SJCRH30 (cell line): ENCODE data around the gene C5AR1. TPM values are rescaled to one million over a fixed set of nuclear protein-coding genes. Genes with fewer than 3 reads are reported as not detected.
"Not testable (repeated sequence)": the region's sequence is repeated elsewhere in the genome, so short reads cannot be mapped to it uniquely, and the experiment has no call there.

Experiments used
- DNase-seq, 2 experiments: peaks; one replicate each; pipeline ENCODE4 v3.0.0-alpha.2; 2015 to 2020
- H3K27ac ChIP-seq: fragments of 250-450 bp; sonication (Bioruptor Pico); 2 replicates; pipeline ENCODE4 v1.5.1; 2020; ENCODE audit warnings: mild to moderate bottlenecking, moderate library complexity
- H3K27me3 ChIP-seq: fragments of 250-450 bp; sonication (Bioruptor Pico); 2 replicates; pipeline ENCODE4 v1.5.1; 2020; ENCODE audit warnings: mild to moderate bottlenecking, moderate library complexity
- H3K36me3 ChIP-seq: fragments of 250-450 bp; sonication (Bioruptor Pico); 2 replicates; pipeline ENCODE4 v1.5.1; 2020; ENCODE audit warnings: mild to moderate bottlenecking, moderate library complexity
- H3K4me1 ChIP-seq: fragments of 250-450 bp; sonication (Bioruptor Pico); 2 replicates; pipeline ENCODE4 v1.5.1; 2020; ENCODE audit warnings: mild to moderate bottlenecking, moderate library complexity
- H3K4me3 ChIP-seq: fragments of 250-450 bp; sonication (Bioruptor Pico); 2 replicates; pipeline ENCODE4 v1.5.1; 2020; ENCODE audit warnings: mild to moderate bottlenecking, moderate library complexity
- H3K9me3 ChIP-seq: fragments of 250-450 bp; sonication (Bioruptor Pico); replicated peaks from 2 replicates; pipeline ENCODE4 v1.5.1; 2020; ENCODE audit warnings: mild to moderate bottlenecking, moderate library complexity
- total RNA-seq: library from RNA; depleted of rRNA; stranded (reverse); fragments of >200 nt; shearing (Covaris generic); gene quantifications from 2 replicates; pipeline ENCODE4 v1.2.3, GENCODE V29; 2014

Gene C5AR1
- total RNA-seq, 1 experiment from 2014 or later, result not detected

DNA sequence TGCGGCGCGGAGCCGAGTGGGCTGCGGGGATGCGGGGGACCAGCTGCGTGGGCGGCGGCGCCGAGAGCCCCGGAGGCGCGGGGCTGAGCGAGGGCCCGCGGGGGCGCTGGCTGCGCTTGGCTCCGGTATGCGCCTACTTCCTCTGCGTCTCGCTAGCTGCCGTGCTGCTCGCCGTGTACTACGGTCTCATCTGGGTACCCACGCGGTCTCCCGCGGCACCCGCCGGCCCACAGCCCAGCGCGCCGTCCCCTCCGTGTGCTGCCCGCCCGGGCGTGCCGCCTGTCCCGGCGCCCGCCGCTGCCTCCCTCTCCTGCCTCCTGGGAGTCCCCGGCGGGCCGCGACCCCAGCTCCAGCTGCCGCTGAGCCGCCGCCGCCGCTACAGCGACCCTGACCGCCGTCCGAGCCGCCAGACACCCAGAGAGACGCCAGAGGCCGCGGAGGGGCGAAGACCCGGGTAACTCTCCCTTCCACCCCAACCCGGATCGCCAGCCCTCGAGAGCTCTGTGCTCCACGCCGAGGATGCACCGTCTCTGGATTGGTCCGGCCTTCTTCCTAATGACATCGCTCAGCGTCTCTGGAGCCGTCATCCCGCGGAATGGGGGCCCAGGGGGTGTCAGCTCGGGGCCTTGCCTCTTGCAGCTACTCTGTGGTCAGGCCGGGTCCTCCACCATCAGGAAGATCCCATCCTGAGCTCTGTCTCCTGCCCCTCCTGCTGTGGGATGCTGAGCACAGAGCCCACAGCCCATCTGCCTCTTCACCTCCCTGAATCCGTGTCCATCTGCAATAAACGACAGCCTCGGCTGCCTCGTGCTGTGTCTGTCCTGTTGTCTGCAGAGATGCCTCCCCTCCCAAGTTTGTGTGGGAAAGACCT, 34.5 kb upstream of the C5AR1 start:
- Histone ChIP-seq H3K27me3 (no peaks in the 10 kb centered on the region), H3K36me3 (no peaks in the 10 kb centered on the region), H3K4me1 (peaks cover 9% of the 10 kb centered on the region; the same call in 1 of the 2 replicates), H3K4me3 (peak overlapping the region; percentile 66), H3K27ac (no peak overlapping the region), H3K9me3 (no peaks in the 10 kb centered on the region)
- DNase-seq, result peak; percentile 29 to 36

DNA sequence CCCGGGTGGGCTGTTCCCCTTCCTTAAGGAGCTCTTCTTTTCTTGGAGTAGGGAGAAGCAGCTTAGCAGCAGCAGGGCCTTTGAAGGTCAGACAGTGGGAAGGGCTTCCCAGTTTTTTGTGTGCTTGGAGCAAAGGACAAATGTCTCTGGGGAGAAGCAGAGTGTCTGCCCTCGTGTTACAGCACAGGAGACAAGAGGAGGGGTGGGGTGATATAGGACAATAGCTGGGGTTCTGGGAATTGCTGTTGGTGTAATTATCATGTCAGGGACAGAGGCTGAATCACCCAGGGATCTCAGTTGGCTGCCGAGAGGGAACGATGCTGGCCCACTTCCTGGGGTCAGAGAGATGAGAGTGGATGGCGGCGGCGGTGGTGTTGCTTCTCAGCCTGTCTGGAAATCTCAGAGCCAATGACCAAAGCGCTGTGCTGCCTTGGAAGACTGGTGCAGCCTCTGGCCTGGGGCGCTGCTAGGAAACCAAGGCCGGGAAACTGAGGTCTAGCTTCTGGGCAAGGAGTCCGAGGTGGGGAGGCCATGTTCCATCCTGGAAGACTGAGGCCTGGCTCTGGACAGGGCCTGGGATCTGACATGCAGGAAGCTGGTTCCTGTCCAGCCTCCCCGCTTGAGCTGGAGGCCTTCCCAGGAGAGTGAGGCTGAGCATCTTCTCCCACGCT, 33.7 kb upstream of the C5AR1 start:
- Histone ChIP-seq H3K9me3 (no peaks in the 10 kb centered on the region), H3K4me1 (peaks cover 9% of the 10 kb centered on the region; the same call in 1 of the 2 replicates), H3K4me3 (peak overlapping the region; percentile 66), H3K36me3 (no peaks in the 10 kb centered on the region), H3K27ac (no peak overlapping the region), H3K27me3 (no peaks in the 10 kb centered on the region)
- no peak for DNase-seq

DNA sequence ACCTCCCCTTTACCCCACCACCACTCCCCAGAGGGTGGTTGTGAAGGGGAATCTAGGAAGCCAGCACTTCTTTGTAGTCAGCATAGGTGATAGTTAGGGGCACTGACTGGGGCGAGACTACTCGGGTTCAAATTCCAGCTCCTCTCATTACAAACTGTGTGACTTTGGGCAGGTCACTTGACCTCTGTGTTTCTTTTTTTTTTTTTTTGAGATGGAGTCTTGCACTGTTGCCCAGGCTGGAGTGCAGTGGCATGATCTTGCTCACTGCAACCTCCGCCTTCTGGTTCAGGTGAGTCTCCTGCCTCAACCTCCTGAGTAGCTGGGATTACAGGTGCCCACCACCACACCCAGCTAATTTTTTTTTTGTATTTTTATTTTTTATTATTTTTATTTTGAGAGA, 33.1 kb upstream of the C5AR1 start:
- not testable (repeated sequence) for H3K4me3 ChIP-seq, H3K36me3 ChIP-seq, DNase-seq, H3K9me3 ChIP-seq, H3K27ac ChIP-seq, H3K27me3 ChIP-seq, H3K4me1 ChIP-seq

DNA sequence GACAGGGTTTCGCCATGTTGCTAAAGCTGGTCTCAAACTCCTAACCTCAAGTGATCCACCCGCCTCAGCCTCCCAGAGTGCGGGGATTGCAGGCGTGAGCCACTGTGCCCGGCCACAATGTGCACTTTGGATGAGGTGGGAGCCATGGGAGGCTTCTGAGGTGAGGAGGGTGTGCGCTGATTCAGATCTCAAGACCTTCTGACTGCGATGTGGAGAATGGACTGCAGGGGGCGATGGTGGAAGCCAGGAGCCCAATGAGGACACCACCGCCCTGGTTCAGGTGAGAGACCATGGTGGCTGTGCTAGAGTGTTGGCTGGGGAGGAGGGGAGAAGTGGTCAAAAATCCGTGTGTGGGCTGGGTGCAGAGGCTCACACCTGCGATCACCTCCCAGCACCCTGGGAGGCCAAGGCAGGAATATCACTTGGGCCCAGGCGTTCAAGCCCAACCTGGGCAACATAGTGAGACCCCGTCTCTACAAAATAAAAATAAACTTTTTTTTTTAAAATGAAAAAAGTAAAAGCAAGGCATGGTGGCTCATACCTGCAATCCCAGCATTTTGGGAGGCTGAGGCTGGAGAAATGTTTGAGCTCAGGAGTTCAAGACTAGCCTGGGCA, 29.4 kb upstream of the C5AR1 start:
- Histone ChIP-seq H3K27ac (no peak overlapping the region), H3K4me3 (no peak overlapping the region), H3K36me3 (no peaks in the 10 kb centered on the region), H3K9me3 (no peaks in the 10 kb centered on the region), H3K27me3 (no peaks in the 10 kb centered on the region), H3K4me1 (peaks cover 7% of the 10 kb centered on the region; the same call in 1 of the 2 replicates)
- DNase-seq, result peak; percentile 48 to 63

DNA sequence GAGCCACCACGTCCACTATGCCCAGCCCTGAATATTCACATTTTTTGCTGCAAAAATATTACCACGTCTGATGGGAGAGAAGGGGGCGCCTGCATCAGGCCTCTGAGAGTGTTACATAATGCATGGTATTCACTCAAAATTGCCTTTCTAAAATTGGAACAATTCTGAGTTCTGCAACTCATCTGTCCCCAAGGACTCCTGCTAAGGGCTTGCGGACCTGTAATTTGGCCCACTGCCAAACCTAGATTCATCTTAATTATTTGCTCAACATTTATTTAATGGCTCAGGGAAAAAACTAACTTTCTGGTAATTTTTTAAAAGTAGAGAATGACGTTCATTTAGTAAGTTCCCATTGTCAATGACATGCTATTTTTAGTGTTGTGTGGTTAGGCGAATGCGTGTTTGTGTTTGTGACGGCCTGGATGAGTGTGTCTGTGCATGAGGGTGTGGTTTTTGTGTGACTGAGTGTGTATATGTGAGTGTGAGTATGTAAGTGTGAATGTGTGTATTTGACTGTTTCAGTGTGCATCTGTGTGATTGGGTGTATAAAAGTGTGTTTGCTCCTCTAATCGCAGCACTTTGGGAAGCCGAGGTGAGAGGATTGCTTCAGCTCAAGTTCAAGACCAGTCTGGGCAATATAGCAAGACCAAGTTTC, 26.1 kb upstream of the C5AR1 start:
- no peak for DNase-seq
- H3K27me3 ChIP-seq, result no peaks in the 10 kb centered on the region
- H3K36me3 ChIP-seq, result no peaks in the 10 kb centered on the region
- H3K4me3 ChIP-seq, result no peak overlapping the region
- no peaks in the 10 kb centered on the region for H3K9me3 ChIP-seq
- no peak overlapping the region for H3K27ac ChIP-seq
- H3K4me1 ChIP-seq, result no peaks in the 10 kb centered on the region; the same call in 1 of the 2 replicates

DNA sequence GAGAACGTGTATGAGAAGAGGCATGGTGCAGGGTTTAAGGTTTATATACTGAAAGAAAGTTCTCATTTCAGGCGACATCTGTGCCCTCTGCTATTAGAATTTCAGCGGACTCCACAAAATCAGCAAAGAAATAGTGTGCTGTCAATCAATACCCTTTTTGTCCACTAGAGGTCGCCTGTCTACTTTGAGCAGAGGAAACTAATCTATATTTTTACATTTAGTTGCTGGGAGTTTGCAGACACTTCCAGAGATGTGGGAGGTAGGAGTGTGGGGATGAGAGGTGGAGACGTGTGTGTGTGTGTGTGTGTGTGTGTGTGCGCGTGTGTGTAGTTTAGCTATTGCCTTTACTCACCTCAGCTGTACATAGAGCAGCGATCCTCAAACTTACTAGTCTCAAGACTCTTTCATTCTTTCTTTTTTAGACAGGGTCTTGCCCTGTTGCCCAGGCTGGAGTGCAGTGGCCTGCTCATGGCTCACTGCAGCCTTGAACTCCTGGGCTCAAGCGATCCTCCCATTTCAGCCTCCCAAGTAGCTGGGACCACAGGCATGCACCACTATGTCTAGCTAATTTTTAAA, 25.2 kb upstream of the C5AR1 start:
- peaks cover 8% of the 10 kb centered on the region for H3K4me1 ChIP-seq
- H3K9me3 ChIP-seq, result no peaks in the 10 kb centered on the region
- H3K27me3 ChIP-seq, result no peaks in the 10 kb centered on the region
- no peaks in the 10 kb centered on the region for H3K36me3 ChIP-seq
- DNase-seq, result peak; percentile 47 to 75
- H3K27ac ChIP-seq, result no peak overlapping the region
- H3K4me3 ChIP-seq, result no peak overlapping the region

DNA sequence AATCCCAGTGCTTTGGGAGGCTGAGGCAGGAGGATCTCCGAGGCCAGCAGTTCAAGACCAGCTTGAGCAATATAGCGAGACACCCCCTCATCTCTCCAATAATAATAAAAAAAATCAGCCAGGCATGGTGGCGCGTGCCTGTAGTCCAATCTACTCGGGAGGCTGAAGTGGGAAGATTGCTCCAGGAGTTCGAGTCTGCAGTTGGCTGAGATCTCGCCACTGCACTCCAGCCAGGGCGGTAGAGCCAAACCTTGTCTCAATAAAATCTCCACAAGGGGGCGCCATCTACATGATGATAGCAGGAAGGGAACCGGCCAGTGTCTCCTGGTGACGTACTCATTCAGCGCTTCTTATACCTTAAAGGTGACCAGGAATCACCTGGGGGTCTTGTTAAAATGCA, 13.6 kb upstream of the C5AR1 start:
- Histone ChIP-seq H3K9me3 (no peaks in the 10 kb centered on the region), H3K4me1 (no peaks in the 10 kb centered on the region), H3K27ac (no peak overlapping the region), H3K27me3 (no peaks in the 10 kb centered on the region), H3K4me3 (no peak overlapping the region), H3K36me3 (no peaks in the 10 kb centered on the region)
- peak; percentile 77 to 90 for DNase-seq

DNA sequence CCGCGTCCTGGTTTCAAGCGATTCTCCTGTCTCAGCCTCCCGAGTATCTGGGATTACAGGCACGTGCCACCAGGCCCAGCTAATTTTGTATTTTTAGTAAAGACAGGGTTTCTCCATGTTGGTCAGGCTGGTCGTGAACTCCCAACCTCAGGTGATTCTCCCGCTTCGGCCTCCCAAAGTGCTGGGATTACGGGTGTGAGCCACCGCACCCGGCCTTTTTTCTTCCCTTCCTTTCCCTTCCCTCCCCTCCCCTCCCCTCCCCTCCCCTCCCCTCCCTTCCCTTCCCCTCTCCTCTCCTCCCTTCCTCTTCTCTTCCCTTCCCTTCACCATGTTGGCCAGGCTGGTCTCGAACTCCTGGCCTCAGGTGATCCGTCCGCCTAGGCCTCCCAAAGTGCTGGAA, 8.8 kb upstream of the C5AR1 start:
- DNase-seq, H3K27ac ChIP-seq, H3K36me3 ChIP-seq, H3K4me1 ChIP-seq, H3K4me3 ChIP-seq, H3K9me3 ChIP-seq, H3K27me3 ChIP-seq: not testable (repeated sequence)

DNA sequence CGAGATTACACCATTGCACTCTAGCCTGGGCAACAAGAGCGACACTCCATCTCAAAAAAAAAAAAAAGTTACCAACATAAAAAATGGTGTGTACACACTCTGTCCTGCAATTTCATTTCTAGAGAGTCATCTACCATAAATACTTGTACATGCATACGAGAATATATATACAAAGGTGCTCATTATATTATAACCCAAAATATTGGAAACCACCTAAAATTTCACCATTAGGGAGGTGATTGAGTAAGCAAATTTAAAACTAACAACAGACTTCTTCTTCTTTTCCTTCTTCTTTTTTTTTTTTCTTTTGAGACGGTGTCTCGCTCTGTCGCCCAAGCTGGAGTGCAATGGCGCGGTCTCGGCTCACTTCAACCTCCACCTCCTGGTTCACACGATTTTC, 7.4 kb upstream of the C5AR1 start:
- Histone ChIP-seq H3K36me3 (no peaks in the 10 kb centered on the region), H3K27me3 (no peaks in the 10 kb centered on the region), H3K4me1 (no peaks in the 10 kb centered on the region), H3K9me3 (no peaks in the 10 kb centered on the region), H3K27ac (no peak overlapping the region), H3K4me3 (no peak overlapping the region)
- no peak for DNase-seq

DNA sequence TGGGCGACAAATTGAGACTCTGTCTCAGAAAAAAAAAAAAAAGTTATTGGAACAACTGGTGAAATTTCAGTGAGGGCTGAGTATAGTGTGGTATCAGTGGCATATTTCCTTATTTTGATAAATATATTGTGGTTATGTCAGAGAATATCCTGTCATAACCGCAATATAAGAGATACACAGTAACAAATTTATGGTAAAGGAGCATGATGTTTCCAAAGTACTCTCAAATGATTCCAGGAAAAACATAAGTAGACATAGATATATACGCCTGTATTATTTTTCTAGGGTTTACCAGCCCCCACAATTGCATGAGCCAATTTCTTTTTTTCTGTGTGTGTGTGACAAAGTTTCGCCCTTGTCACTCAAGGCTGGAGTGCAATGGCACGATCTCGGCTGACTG, 5.7 kb upstream of the C5AR1 start:
- Histone ChIP-seq H3K27me3 (no peaks in the 10 kb centered on the region), H3K4me1 (peaks cover 2% of the 10 kb centered on the region; the same call in 1 of the 2 replicates), H3K36me3 (no peaks in the 10 kb centered on the region), H3K4me3 (no peak overlapping the region), H3K9me3 (no peaks in the 10 kb centered on the region), H3K27ac (no peak overlapping the region)
- DNase-seq, result no peak

DNA sequence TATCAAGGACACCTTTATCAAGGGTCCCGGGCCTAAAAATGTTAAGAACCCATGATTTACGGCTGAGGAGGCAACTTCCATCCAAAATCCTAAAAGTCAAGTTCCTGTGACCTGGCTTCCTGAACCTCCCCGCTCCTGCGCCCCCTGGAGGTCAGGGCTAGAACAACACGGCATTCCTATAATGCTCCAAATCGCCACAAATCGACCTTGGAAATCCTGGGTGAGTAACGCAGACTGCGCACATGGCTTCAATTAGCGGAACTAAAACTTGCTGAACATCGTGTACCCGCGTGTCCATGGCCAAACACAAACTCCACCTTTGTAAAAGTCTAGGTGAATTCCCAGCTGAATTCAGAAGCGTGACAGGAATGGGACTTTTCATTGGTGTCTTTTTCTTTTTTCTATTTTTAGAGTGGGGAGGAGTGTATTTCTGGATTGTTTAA, 4.3 kb upstream of the C5AR1 start:
- Histone ChIP-seq H3K9me3 (no peaks in the 10 kb centered on the region), H3K27ac (no peak overlapping the region), H3K36me3 (no peaks in the 10 kb centered on the region), H3K4me1 (peaks cover 4% of the 10 kb centered on the region; the same call in 1 of the 2 replicates), H3K4me3 (no peak overlapping the region), H3K27me3 (no peaks in the 10 kb centered on the region)
- DNase-seq, result peak; percentile 61 to 85

DNA sequence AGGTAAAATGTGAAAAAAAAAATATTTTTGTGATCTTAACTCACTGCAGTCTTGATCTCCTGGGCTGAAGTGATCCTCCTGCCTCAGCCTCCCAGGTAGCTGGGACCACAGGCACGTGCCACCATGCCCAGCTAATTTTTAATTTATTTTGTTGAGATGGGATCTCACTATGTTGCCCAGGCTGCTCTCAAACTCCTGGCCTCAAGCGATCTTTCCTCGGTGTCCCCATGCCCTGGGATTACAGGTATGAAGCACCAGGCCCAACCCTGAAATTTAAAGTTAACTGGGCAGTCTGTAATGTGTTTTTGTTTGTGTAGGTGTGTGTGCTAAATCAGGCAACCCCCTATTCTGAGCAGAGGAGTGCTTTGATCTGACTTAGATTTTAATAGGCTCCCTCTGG, 3.4 kb upstream of the C5AR1 start:
- no peak overlapping the region for H3K27ac ChIP-seq
- no peak for DNase-seq

DNA sequence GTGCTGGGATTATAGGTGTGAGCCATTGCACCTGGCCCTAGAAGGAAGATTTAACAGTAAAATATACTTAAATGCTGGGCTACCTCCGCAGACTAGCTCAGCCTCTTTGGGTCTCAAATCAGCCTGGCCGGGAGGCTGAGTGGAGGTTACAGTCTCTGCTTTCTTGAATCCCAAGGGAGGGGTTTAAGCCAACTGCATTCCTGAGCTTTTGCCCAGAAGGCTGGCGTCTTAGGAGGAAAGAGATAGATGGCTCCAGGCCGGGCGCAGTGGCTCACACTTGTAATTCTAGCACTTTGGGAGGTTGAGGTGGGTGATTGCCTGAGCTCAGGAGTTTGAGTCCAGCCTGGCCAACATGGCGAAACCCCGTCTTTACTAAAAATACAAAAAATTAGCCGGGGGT, 623 bp upstream of the C5AR1 start:
- no peaks in the 10 kb centered on the region for H3K36me3 ChIP-seq
- no peaks in the 10 kb centered on the region for H3K27me3 ChIP-seq
- H3K4me1 ChIP-seq, result peaks cover 4% of the 10 kb centered on the region; the same call in 1 of the 2 replicates
- no peak for DNase-seq
- H3K27ac ChIP-seq, result no peak overlapping the region
- H3K4me3 ChIP-seq, result no peak overlapping the region
- no peaks in the 10 kb centered on the region for H3K9me3 ChIP-seq

More for the DNA sequence above, 3.4 kb upstream of the C5AR1 start:
- no peaks in the 10 kb centered on the region for H3K27me3 ChIP-seq
- no peaks in the 10 kb centered on the region for H3K9me3 ChIP-seq
- H3K4me3 ChIP-seq, result no peak overlapping the region
- H3K36me3 ChIP-seq, result no peaks in the 10 kb centered on the region
- peaks cover 4% of the 10 kb centered on the region; the same call in 1 of the 2 replicates for H3K4me1 ChIP-seq

DNA sequence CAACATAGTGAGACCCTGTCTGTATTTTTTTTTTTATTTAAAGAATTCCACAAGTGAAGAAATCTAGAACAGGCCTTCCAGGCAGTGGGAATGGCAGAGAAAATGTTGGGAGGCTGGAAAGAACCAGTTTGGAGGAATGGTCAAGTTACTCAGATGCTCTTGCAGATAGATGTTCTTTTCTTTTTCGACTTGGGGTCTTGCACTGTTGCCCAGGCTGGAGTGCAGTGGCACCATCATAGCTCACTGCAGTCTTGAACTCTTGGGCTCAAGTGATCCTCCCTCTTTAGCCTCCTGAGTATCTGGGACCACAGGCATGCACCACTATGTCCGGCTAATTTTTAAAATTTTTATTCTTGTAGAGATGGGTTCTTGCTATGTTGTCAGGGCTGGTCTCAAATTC, 662 bp downstream of the C5AR1 start:
- Histone ChIP-seq H3K27me3 (no peaks in the 10 kb centered on the region), H3K9me3 (no peaks in the 10 kb centered on the region), H3K36me3 (no peaks in the 10 kb centered on the region), H3K4me1 (peaks cover 4% of the 10 kb centered on the region; the same call in 1 of the 2 replicates), H3K4me3 (no peak overlapping the region), H3K27ac (no peak overlapping the region)
- no peak for DNase-seq
